GM18511 (cell line): Measurements from ENCODE around the gene PCBP4.
"Not testable (repeated sequence)": the region's sequence is repeated elsewhere in the genome, so short reads cannot be mapped to it uniquely, and the experiment has no call there.

Experiments
- ATAC-seq: cut with Tn5 transposase; IDR thresholded peaks from one replicate; pipeline ENCODE4 v1.9.1; 2021; ENCODE audit warnings: mild to moderate bottlenecking, moderate library complexity; ENCODE audit not compliant: unreplicated experiment

PCBP4 gene

DNA sequence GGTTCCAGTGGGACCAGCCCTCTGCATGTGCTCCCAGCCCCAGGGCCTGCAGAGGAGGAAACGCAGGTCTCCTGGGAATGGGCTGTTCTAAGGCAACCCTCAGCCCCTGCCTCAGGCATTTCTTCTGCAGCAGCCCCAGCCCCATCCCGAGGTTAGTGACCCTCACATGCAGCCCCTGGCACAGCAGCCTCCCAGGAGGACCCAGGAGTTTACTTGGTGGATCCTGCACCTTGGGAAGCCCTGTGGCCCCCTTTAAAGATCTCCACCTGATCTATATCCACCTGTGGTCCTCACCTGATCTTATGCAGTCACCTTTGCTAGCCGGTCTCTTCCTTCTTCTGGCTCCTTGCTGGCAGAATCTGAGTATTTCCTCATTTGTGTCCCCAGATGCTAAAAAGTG lies 38.3 kb downstream of the PCBP4 start:
- ATAC-seq: not testable (repeated sequence)

DNA sequence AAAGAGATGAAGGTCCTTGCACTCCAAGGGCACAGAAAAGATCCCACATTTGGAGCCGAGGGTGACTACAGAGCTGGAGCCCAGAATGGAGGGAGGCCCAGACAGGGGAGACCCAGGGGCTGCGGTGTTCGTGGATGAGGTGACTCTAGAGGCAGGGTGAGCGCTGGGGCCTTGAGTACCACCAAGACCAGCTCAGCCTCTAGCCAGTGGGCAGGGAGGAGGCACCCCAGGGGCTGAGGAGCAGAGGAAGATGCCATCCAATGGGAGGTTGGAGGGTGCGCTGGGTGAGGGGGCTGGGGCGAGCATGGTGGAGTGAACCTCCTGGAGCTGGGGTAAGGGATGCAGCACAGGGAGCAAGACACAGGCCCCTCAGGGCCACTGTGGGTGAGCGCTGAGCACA lies 38.8 kb downstream of the PCBP4 start:
- no peak for ATAC-seq

DNA sequence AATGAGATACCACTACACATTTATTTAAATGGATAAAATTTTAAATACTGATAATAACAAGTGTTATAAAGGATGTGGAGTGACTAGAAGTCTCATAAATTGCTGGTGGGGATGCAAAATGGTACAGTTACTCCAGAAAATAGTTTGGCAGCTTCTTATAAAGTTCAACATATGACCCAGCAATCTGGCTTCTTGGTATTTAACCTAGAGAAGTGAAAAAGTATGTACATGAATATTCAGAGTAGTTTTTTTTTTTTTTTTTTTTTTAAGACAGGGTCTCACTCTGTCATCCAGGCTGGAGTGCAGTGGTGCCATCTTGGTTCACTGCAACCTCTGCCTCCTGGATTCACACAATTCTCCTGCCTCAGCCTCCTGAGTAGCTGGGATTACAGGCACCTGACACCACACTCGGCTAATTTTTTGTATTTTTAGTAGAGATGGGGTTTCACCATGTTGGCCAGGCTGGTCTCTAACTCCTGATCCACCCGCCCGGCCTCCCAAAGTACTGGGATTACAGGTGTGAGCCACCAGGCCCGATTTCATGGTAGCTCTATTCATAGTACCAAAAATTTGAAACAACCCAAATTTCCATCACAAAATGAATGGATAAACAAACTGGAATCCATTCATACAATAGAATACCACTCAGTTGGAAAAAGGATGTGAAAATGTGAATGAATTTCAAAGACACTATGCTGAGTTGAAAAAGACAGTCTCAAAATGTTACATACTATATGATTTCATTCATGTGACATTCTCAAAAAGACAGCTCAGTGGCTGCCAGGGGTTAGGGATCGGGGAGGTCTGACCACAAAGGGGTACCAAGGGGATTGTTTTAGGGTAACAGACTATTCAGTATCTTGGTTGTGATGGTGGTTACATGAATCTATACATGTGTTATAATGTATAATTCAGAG lies 39.9 kb downstream of the PCBP4 start:
- no peak for ATAC-seq

DNA sequence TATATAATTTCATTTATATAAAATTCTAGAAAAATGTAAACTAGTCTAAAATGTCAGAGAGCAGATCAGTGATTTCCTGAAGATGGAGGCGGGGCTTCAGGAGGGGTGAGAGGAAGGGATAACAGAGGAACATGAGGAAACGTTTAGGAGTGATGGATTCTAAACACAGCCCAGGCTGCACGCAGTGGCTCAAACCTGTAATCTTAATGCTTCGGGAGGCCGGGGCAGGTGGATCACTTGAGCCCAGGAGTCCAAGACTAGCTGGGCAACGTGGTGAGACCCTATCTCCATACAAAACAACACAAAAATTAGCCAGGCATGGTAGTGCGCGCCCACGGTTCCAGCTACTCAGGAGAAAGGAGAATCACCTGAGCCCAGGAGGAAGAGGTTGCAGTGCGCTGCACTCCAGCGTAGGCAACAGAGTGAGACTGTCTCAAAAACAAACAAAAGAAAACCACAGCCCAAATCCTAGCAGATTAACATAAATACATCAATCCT lies 46.1 kb downstream of the PCBP4 start:
- ATAC-seq: no peak

DNA sequence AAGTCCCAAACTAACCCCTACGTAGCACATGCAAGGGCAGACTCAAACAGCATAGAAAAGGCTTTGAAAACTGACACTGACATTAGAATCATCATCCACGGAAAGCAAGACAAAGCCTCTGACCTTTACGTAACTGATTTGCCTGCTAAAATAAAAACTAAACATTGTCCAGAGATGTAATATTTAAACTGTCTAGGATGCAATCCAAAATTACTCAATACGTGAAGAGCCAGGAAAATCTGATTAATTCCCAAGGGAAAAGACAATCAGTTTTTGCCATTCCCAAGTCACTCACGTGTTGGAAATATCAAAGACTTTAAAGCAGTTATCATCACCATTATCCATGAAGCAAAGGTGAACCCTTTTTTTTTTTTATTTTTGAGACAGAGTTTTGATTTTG lies 50.8 kb downstream of the PCBP4 start:
- ATAC-seq: no peak

DNA sequence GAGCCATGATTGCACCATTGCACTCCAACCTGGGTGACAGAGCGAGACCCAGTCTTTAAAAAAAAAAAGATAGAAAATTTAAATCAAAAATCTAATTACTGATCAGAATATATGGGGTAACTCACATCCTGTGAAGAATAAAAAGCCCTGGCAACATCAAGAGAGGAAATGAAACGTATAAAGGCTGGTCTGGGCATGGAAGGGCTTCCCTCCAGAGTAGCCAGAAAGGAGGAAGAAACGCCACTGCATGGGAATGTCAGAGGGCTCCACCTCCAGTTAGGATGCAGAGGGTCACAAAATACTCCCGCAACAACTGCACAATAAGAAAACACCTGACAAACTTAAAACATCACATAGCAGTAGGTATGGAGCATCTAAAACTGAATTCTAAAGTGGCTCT lies 59.2 kb downstream of the PCBP4 start:
- ATAC-seq: no peak
